Osteocyte (in vitro differentiated cells): ENCODE measurements around the gene DNAJB6. TPM values are rescaled to one million over a fixed set of nuclear protein-coding genes. Genes with fewer than 3 reads are reported as not detected.

Experiments
- DNase-seq: peaks from one replicate; pipeline ENCODE4 v3.0.0; 2021; ENCODE audit warnings: mixed read lengths; ENCODE audit not compliant: unreplicated experiment; ENCODE audit errors: extremely low spot score
- H3K27ac Mint-ChIP-seq: one replicate; pipeline ENCODE4 v1.8.0; 2021; ENCODE audit warnings: mild to moderate bottlenecking, mixed read lengths; ENCODE audit not compliant: unreplicated experiment
- H3K27me3 Mint-ChIP-seq: one replicate; pipeline ENCODE4 v1.8.0; 2021; ENCODE audit warnings: mixed read lengths; ENCODE audit not compliant: unreplicated experiment
- H3K36me3 Mint-ChIP-seq: one replicate; pipeline ENCODE4 v1.8.0; 2021; ENCODE audit warnings: mixed read lengths; ENCODE audit not compliant: unreplicated experiment
- H3K4me1 Mint-ChIP-seq: one replicate; pipeline ENCODE4 v1.8.0; 2021; ENCODE audit warnings: mixed read lengths; ENCODE audit not compliant: unreplicated experiment
- H3K4me3 Mint-ChIP-seq: one replicate; pipeline ENCODE4 v1.8.0; 2021; ENCODE audit warnings: mild to moderate bottlenecking, moderate library complexity, mixed read lengths; ENCODE audit not compliant: unreplicated experiment
- H3K9me3 Mint-ChIP-seq: one replicate; pipeline ENCODE4 v1.8.0; 2021; ENCODE audit warnings: mixed read lengths; ENCODE audit not compliant: unreplicated experiment
- CTCF ChIP-seq: fragments of 200-600 bp; sonication (generic); IDR thresholded peaks from 2 replicates; pipeline ENCODE4 v1.5.0; 2021; ENCODE audit warnings: antibody characterized with exemption, mild to moderate bottlenecking, moderate library complexity
- total RNA-seq: library from RNA; stranded (reverse); gene quantifications from 2 replicates; pipeline ENCODE4 v1.2.1, GENCODE V29; 2021

The DNAJB6 gene
- total RNA-seq, 1 donor from 2014 or later: 112 TPM

- peaks cover 3% of the 10 kb centered on the region for H3K4me1 Mint-ChIP-seq
- H3K9me3 Mint-ChIP-seq: no peaks in the 10 kb centered on the region
- peaks cover 15% of the 10 kb centered on the region for H3K36me3 Mint-ChIP-seq
- DNase-seq: no peak
- H3K27ac Mint-ChIP-seq: no peak overlapping the region
- no peak for TF ChIP-seq CTCF
- no peak overlapping the region for H3K4me3 Mint-ChIP-seq
- H3K27me3 Mint-ChIP-seq: no peaks in the 10 kb centered on the region
These were observed 79.2 kb downstream of the DNAJB6 start for GRCh38 chr7:157416011-157416410.

DNA sequence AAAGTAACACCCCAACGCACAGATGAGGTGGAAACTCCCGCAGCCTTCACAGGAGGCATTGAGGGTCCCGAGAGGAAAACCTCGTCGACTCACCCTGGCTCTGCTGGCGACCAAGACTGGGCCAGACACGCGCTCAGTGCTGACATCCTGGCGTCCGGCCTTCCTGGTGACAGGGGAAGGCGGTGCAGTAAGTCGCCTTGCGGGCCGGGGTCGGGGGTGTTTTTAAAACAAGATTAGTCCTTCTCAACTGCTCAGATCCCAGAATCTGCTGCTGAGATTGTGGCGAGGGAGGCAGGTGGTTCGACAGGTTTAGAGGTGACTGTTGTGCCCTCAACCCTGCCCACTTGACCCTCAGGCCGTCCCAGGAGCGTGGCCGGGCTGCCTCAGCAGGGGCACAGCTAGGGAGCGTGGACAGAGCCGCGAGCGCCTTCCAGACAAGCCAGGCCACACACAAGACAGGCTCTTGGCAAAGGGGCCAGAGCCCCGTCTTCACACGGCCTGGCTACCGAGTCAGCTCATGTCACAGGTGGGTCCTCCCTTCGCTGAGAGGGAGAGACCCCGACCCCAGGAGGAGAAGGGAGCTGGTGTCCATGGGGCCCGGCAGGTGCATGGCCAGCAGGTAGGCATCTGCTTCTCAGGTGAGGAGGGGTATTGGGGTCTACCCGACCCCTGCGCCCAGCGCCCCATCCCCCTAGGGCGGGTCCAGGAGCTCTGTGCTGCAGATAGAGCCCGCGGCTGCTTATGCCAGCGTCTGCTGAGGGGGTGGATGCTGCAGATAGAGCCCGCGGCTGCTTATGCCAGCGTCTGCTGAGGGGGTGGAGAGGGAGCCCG lies 81.6 kb downstream of the DNAJB6 start:
- DNase-seq: no peak
- Mint-ChIP-seq H3K4me3 (no peak overlapping the region), H3K4me1 (peaks cover 5% of the 10 kb centered on the region), H3K36me3 (peaks cover 10% of the 10 kb centered on the region), H3K27ac (no peak overlapping the region), H3K27me3 (no peaks in the 10 kb centered on the region), H3K9me3 (no peaks in the 10 kb centered on the region)
- no peak for TF ChIP-seq CTCF

- H3K4me1 Mint-ChIP-seq: peaks cover 7% of the 10 kb centered on the region
- no peak for DNase-seq
- no peaks in the 10 kb centered on the region for H3K27me3 Mint-ChIP-seq
- no peak overlapping the region for H3K4me3 Mint-ChIP-seq
- TF ChIP-seq CTCF: no peak
- no peak overlapping the region for H3K27ac Mint-ChIP-seq
- no peaks in the 10 kb centered on the region for H3K9me3 Mint-ChIP-seq
- H3K36me3 Mint-ChIP-seq: peaks cover 10% of the 10 kb centered on the region
These were observed 82.2 kb downstream of the DNAJB6 start for GRCh38 chr7:157419035-157419293.

DNA sequence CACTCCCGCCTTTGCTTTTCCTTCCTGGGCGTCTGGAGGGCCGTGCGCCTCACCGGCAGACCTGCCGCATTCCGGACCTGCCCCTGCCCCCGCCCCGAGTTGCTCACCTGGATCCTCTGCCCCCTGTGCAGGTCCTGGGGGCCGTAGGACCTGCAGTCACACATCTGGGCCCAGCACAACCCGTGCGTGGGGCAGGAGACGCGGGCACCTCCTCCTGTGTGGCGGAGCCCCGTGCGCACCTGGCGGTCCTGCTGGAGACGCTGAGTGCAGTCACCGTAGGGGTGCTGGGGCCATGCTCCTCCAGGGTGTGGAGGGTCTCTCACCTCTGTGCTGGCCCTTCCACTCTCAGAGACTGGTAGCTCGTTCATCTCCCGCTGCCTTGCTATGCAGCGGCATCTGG lies 85.5 kb downstream of the DNAJB6 start:
- no peaks in the 10 kb centered on the region for H3K9me3 Mint-ChIP-seq
- H3K4me1 Mint-ChIP-seq: peaks cover 7% of the 10 kb centered on the region
- no peak for TF ChIP-seq CTCF
- H3K36me3 Mint-ChIP-seq: no peaks in the 10 kb centered on the region
- H3K27me3 Mint-ChIP-seq: no peaks in the 10 kb centered on the region
- H3K27ac Mint-ChIP-seq: no peak overlapping the region
- no peak overlapping the region for H3K4me3 Mint-ChIP-seq
- no peak for DNase-seq

- H3K36me3 Mint-ChIP-seq: no peaks in the 10 kb centered on the region
- TF ChIP-seq CTCF: no peak
- no peak overlapping the region for H3K4me3 Mint-ChIP-seq
- H3K9me3 Mint-ChIP-seq: no peaks in the 10 kb centered on the region
- peaks cover 7% of the 10 kb centered on the region for H3K4me1 Mint-ChIP-seq
- no peaks in the 10 kb centered on the region for H3K27me3 Mint-ChIP-seq
- DNase-seq: no peak
- H3K27ac Mint-ChIP-seq: no peak overlapping the region
These were observed 86.5 kb downstream of the DNAJB6 start for GRCh38 chr7:157423348-157423747.
